Measurements from ENCODE around the gene CEP83.

The CEP83 gene

DNA sequence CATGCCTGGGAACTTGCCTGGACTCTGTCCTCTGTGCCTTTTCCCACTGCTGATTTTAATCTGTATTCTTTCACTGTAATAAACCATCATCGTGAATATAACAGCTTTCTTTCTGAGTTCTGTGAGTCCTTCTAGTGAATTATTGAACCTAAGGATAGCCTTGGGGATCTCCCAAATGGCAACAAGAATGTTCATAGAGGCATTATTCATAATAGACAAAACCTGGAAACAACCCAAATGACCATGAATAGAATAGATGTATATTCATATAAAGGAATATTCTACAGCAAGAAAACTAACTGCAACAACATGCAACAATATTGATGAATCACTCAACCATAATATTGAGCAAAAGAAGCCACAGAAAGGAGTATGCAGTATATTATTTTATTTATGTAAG is 44.7 kb upstream of the CEP83 start:
- no peaks in the 10 kb centered on the region for H3K27me3 ChIP-seq (ENCODE audit: insufficient read depth, poor library complexity, severe bottlenecking)
- DNase-seq (ENCODE audit: low read depth in 1 of 2, low spot score in 1 of 2), result no peak
- no peak for TF ChIP-seq POLR2AphosphoS5 (IDR thresholded peaks at IDR 0.05; ENCODE audit: low read depth)
- TF ChIP-seq SPI1 (IDR thresholded peaks at IDR 0.05; ENCODE audit: borderline replicate concordance, low read depth), result no peak
- no peak for TF ChIP-seq GABPA (IDR thresholded peaks at IDR 0.05; ENCODE audit: low read depth)
- TF ChIP-seq, protein P1, sequence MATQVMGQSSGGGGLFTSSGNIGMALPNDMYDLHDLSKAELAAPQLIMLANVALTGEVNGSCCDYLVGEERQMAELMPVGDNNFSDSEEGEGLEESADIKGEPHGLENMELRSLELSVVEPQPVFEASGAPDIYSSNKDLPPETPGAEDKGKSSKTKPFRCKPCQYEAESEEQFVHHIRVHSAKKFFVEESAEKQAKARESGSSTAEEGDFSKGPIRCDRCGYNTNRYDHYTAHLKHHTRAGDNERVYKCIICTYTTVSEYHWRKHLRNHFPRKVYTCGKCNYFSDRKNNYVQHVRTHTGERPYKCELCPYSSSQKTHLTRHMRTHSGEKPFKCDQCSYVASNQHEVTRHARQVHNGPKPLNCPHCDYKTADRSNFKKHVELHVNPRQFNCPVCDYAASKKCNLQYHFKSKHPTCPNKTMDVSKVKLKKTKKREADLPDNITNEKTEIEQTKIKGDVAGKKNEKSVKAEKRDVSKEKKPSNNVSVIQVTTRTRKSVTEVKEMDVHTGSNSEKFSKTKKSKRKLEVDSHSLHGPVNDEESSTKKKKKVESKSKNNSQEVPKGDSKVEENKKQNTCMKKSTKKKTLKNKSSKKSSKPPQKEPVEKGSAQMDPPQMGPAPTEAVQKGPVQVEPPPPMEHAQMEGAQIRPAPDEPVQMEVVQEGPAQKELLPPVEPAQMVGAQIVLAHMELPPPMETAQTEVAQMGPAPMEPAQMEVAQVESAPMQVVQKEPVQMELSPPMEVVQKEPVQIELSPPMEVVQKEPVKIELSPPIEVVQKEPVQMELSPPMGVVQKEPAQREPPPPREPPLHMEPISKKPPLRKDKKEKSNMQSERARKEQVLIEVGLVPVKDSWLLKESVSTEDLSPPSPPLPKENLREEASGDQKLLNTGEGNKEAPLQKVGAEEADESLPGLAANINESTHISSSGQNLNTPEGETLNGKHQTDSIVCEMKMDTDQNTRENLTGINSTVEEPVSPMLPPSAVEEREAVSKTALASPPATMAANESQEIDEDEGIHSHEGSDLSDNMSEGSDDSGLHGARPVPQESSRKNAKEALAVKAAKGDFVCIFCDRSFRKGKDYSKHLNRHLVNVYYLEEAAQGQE (IDR thresholded peaks at IDR 0.05; ENCODE audit: insufficient replicate concordance, low read depth), result no peak
- TF ChIP-seq, protein P2, sequence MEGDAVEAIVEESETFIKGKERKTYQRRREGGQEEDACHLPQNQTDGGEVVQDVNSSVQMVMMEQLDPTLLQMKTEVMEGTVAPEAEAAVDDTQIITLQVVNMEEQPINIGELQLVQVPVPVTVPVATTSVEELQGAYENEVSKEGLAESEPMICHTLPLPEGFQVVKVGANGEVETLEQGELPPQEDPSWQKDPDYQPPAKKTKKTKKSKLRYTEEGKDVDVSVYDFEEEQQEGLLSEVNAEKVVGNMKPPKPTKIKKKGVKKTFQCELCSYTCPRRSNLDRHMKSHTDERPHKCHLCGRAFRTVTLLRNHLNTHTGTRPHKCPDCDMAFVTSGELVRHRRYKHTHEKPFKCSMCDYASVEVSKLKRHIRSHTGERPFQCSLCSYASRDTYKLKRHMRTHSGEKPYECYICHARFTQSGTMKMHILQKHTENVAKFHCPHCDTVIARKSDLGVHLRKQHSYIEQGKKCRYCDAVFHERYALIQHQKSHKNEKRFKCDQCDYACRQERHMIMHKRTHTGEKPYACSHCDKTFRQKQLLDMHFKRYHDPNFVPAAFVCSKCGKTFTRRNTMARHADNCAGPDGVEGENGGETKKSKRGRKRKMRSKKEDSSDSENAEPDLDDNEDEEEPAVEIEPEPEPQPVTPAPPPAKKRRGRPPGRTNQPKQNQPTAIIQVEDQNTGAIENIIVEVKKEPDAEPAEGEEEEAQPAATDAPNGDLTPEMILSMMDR (IDR thresholded peaks at IDR 0.05; ENCODE audit: insufficient read depth, low read length), result no peak
- H3K4me3 ChIP-seq (replicated peaks; ENCODE audit: insufficient read depth, low read length), result no peak overlapping the region
- H3K27ac ChIP-seq (replicated peaks), result no peak overlapping the region

DNA sequence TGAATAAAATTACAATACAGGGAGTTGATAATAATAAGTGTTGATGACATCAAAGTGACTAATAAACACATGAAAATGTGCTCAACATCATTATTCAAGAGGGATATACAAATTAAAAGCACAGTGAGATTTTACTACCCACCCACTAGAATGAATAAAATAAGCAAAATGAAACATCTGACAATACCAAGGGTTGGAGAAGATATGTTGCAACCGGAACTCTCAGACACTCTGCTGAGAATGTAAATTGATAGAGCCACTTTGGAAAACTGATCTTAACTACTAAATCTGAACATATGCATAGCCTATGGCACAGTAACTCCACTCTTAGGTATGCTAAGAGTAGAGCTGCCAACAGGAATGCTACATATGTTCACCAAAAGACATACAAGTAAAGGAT is 44.0 kb upstream of the CEP83 start:
- DNase-seq (ENCODE audit: low read depth in 1 of 2, low spot score in 1 of 2), result no peak
- TF ChIP-seq SPI1 (IDR thresholded peaks at IDR 0.05; ENCODE audit: borderline replicate concordance, low read depth), result no peak
- no peak for TF ChIP-seq POLR2AphosphoS5 (IDR thresholded peaks at IDR 0.05; ENCODE audit: low read depth)
- TF ChIP-seq, protein P1 (IDR thresholded peaks at IDR 0.05; ENCODE audit: insufficient replicate concordance, low read depth), result no peak
- TF ChIP-seq, protein P2 (IDR thresholded peaks at IDR 0.05; ENCODE audit: insufficient read depth, low read length), result no peak
- TF ChIP-seq GABPA (IDR thresholded peaks at IDR 0.05; ENCODE audit: low read depth), result no peak

DNA sequence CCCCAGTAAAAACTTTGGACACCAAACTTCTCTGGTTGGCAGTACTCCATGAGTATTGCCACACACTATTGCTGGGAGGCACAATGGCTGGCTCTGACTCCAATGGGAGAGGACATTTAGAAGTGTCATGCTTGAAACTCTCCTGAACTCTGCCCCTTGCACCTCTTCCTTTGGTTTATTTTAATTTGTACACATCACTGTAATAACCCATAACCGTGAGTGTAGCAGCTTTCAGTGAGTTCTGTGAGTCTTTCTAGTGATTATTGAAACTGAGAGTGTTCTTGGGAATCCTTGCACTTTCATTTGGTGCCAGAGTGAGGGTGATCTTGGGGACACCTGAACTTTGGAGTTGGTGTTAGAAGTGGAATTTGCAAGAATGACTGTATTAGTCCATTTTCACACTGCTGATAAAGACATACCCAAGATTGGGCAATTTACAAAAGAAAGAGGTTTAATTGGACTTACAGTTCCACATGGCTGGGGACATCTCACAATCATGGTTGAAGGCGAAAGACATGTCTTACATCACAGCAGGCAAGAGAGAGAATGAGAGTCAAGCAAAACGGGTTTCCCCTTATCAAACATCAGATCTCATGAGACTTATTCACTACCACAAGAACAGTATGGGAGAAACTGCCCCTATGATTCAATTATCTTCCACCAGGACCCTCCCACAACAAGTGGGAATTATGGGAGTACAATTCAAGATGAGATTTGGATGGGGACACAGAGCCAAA is 41.3 kb upstream of the CEP83 start:
- TF ChIP-seq POLR2AphosphoS5 (IDR thresholded peaks at IDR 0.05; ENCODE audit: low read depth) (no peak), SPI1 (IDR thresholded peaks at IDR 0.05; ENCODE audit: borderline replicate concordance, low read depth) (no peak), GABPA (IDR thresholded peaks at IDR 0.05; ENCODE audit: low read depth) (no peak)
- TF ChIP-seq, protein P1 (IDR thresholded peaks at IDR 0.05; ENCODE audit: insufficient replicate concordance, low read depth), result no peak
- TF ChIP-seq, protein P2 (IDR thresholded peaks at IDR 0.05; ENCODE audit: insufficient read depth, low read length), result no peak
- H3K27ac ChIP-seq (replicated peaks), result no peak overlapping the region
- DNase-seq (ENCODE audit: low read depth in 1 of 2, low spot score in 1 of 2), result no peak
- no peak overlapping the region for H3K4me3 ChIP-seq (replicated peaks; ENCODE audit: insufficient read depth, low read length)
- no peaks in the 10 kb centered on the region for H3K27me3 ChIP-seq (ENCODE audit: insufficient read depth, poor library complexity, severe bottlenecking)

More for the DNA sequence above, 44.0 kb upstream of the CEP83 start:
- Histone ChIP-seq H3K27me3 (ENCODE audit: insufficient read depth, poor library complexity, severe bottlenecking) (no peaks in the 10 kb centered on the region), H3K27ac (replicated peaks) (no peak overlapping the region), H3K4me3 (replicated peaks; ENCODE audit: insufficient read depth, low read length) (no peak overlapping the region)
